NB4 (cell line): ENCODE data around the gene ZNF723.
"Not testable (repeated sequence)": the region's sequence is repeated elsewhere in the genome, so short reads cannot be mapped to it uniquely, and the experiment has no call there.

ENCODE experiments used
- TF ChIP-seq, protein P1 (sequence below): IDR thresholded peaks from one replicate; pipeline ENCODE4 v1.5.1; 2012; ENCODE audit warnings: low read depth, low read length
- TF ChIP-seq, protein P2 (sequence below): IDR thresholded peaks from 2 replicates; pipeline ENCODE4 v1.6.1; 2011; ENCODE audit warnings: low read depth, low read length

DNA sequence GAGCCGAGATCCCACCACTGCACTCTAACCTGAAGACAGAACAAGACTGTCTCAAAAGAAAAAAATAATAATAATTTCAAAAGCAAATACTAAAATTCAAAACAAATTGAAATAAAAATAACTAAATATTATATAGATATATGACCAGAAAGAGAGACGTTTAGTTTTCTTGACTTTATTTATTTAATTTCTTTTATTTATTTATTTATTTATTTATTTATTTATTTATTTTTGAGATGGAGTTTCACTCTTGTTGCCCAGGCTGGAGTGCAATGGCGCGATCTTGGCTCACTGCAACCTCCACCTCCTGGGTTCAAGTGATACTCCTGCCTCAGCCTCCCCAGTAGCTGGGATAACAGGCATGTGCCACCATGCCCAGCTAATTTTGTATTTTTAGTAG is 39.2 kb upstream of the ZNF723 start:
- TF ChIP-seq, protein P1, sequence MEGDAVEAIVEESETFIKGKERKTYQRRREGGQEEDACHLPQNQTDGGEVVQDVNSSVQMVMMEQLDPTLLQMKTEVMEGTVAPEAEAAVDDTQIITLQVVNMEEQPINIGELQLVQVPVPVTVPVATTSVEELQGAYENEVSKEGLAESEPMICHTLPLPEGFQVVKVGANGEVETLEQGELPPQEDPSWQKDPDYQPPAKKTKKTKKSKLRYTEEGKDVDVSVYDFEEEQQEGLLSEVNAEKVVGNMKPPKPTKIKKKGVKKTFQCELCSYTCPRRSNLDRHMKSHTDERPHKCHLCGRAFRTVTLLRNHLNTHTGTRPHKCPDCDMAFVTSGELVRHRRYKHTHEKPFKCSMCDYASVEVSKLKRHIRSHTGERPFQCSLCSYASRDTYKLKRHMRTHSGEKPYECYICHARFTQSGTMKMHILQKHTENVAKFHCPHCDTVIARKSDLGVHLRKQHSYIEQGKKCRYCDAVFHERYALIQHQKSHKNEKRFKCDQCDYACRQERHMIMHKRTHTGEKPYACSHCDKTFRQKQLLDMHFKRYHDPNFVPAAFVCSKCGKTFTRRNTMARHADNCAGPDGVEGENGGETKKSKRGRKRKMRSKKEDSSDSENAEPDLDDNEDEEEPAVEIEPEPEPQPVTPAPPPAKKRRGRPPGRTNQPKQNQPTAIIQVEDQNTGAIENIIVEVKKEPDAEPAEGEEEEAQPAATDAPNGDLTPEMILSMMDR: not testable (repeated sequence)
- TF ChIP-seq, protein P2, sequence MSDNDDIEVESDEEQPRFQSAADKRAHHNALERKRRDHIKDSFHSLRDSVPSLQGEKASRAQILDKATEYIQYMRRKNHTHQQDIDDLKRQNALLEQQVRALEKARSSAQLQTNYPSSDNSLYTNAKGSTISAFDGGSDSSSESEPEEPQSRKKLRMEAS: not testable (repeated sequence)
